Measurements from ENCODE around the gene GMDS. TPM values are rescaled to one million over a fixed set of nuclear protein-coding genes. Genes with fewer than 3 reads are reported as not detected.

Gene GMDS
- total and polyA plus RNA-seq, 2 of the 4 experiments (the other 2 are of a cell fraction): 7.3 to 21.9 TPM

GRCh38 chr6:2197984-2198383, 47.4 kb downstream of the GMDS start:
- no peaks in the 10 kb centered on the region for H4K20me1 ChIP-seq (ENCODE audit: insufficient read depth, low read length)
- in situ Hi-C loops (cut with MboI; ENCODE audit: low sequenced_read_pairs): no loop called here
- H3K9me1 ChIP-seq (ENCODE audit: insufficient read depth, low read length): peaks cover 8% of the 10 kb centered on the region; the same call in 1 of the 2 replicates

More at GRCh38 chr6:2197984-2198383, 47.4 kb downstream of the GMDS start:
- Histone ChIP-seq H3K4me3 (ENCODE audit: insufficient read depth, low read depth, low read length) (no peak overlapping the region), H3K9ac (ENCODE audit: low read depth, low read length) (no peak overlapping the region), H2BK20ac (ENCODE audit: low read depth, low read length) (peak overlapping the region; percentile 20; the same call in 1 of the 2 replicates), H4K5ac (ENCODE audit: low read depth, low read length) (no peak overlapping the region), H3K14ac (replicated peaks; ENCODE audit: low read depth, low read length) (peak overlapping the region; percentile 81), H3K4ac (ENCODE audit: low read depth, low read length) (peak overlapping the region; percentile 63; the same call in 1 of the 2 replicates), H3K56ac (ENCODE audit: extremely low read depth, insufficient read depth, low read length) (no peak overlapping the region), H3K27me3 (ENCODE audit: control insufficient read depth, insufficient read depth, low read length) (no peaks in the 10 kb centered on the region), H2AK5ac (ENCODE audit: low read depth, low read length) (no peak overlapping the region), H3K9me3 (ENCODE audit: control insufficient read depth, insufficient read depth, low read length) (no peaks in the 10 kb centered on the region), H3K27ac (ENCODE audit: insufficient read depth, low read length) (no peak overlapping the region), H3K18ac (ENCODE audit: low read depth, low read length) (no peak overlapping the region), H4K8ac (ENCODE audit: low read depth in 2 of 2, low read length in 2 of 2) (no peak overlapping the region), H4K91ac (ENCODE audit: insufficient read depth, low read depth, low read length) (peak overlapping the region; percentile 17; the same call in 1 of the 2 replicates), H3K4me2 (ENCODE audit: low read depth, low read length) (no peak overlapping the region), H2AK9ac (replicated peaks; ENCODE audit: low read depth, low read length, poor library complexity) (no peak overlapping the region), H2BK120ac (ENCODE audit: low read depth, low read length) (no peak overlapping the region), H3K79me1 (ENCODE audit: low read depth in 1 of 2, low read length in 2 of 2) (peaks cover 0 to 11% of the 10 kb centered on the region in 2 experiments; a peak in 2 of 4 replicates), H3K4me1 (ENCODE audit: control insufficient read depth, insufficient read depth, low read length) (peaks cover 8% of the 10 kb centered on the region; the same call in 1 of the 2 replicates), H2BK15ac (ENCODE audit: low read depth, low read length) (no peak overlapping the region), H2BK5ac (ENCODE audit: low read depth, low read length, poor library complexity, severe bottlenecking) (no peak overlapping the region), H2AFZ (replicated peaks; ENCODE audit: low read length, poor library complexity) (no peak overlapping the region), H3K36me3 (ENCODE audit: control insufficient read depth, insufficient read depth, low read length) (no peaks in the 10 kb centered on the region), H3K23ac (ENCODE audit: low read depth, low read length) (no peak overlapping the region)
- CTCF ChIA-PET: interaction anchor here (1.0 to 1.3 kb wide), 2 partner anchors 11 to 251 kb away, joined by 3 to 4 read pairs; no protein-coding TSS in a partner anchor
- TF ChIP-seq CEBPB (IDR thresholded peaks at IDR 0.05; ENCODE audit: low read depth, low read length): no peak
- TF ChIP-seq MXI1 (IDR thresholded peaks at IDR 0.05; ENCODE audit: borderline replicate concordance, low read depth, low read length): no peak
- TF ChIP-seq MAZ (IDR thresholded peaks at IDR 0.05; ENCODE audit: borderline replicate concordance, low read depth, low read length): peak; percentile 38; the same call in 1 of the 2 replicates
- ATAC-seq (ENCODE audit: low read depth) (peak; percentile 58), DNase-seq (peak; percentile 59)
- dilution Hi-C loops (cut with HindIII; ENCODE audit: low sequenced_read_pairs, unreplicated experiment): no loop called here
- BruUV-seq (replicated peaks): no TSS peak
- intact Hi-C loops (cut with micrococcal nuclease): loop anchor here (2.0 kb wide), 2 partner anchors 251 to 601 kb away; no protein-coding TSS in a partner anchor
- no CpG with 5 or more reads among the region's 4 CpGs for WGBS, 2 experiments (ENCODE audit: extremely low coverage in 2 of 2, insufficient read length in 1 of 2)
- POLR2A ChIA-PET (ENCODE audit: unreplicated experiment): no interaction called here
